ENCODE measurements around the gene INPP1.
"Not testable (repeated sequence)": the region's sequence is repeated elsewhere in the genome, so short reads cannot be mapped to it uniquely, and the experiment has no call there.

The INPP1 gene

GRCh38 chr2:190334479-190335224, 8.7 kb upstream of the INPP1 start:
- DNase-seq, result no peak

GRCh38 chr2:190335225-190335559, 8.2 kb upstream of the INPP1 start:
- DNase-seq, result no peak

GRCh38 chr2:190335584-190335983, 7.8 kb upstream of the INPP1 start:
- DNase-seq, result not testable (repeated sequence)

- no peak for DNase-seq
Observed at GRCh38 chr2:190336420-190336819, 7.0 kb upstream of the INPP1 start.

DNA sequence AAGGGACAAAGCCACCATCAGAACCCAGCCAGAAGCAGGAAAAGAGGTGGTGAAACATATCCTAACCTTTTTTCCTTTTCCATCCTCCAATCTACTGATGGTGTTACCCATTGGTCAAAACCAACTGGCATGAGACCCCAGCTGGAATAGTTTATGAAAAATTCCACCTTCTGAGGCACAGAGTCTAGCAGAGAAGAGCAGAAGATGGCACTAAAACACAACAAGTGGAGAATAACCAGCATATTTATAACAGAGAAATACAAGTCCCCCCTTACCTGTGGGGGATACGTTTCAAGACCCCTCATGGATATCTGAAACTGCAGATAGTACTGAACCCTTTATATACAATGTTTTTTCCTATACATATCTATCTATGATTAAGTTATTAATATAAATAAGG, 4.9 kb upstream of the INPP1 start:
- no peak for DNase-seq

GRCh38 chr2:190339394-190339793, 4.0 kb upstream of the INPP1 start:
- no peak for DNase-seq

GRCh38 chr2:190340369-190340768, 3.0 kb upstream of the INPP1 start:
- DNase-seq, result no peak

- no peak for DNase-seq
Observed at GRCh38 chr2:190342611-190343010, 778 bp upstream of the INPP1 start.

DNA sequence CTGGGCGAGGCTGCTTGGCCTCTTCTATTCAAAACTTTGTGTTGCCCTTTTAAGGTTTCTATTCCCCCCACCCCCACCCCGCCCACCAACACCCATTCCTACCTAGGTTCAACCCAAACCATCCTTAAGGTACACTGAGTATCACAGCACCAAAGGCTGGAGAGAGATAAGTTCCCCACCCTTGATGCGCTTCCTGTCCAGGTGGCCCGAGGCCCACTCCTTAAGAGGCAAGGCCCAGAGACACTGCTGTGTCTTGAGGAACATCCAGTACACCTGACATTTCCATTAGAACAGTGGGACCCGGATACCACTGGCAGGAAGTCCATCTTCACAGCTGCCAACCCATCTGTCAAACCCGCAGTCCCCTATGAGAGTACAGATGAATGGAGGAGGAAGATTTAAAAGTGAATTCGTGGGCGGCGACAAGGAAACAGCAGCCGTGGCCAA, 277 bp upstream of the INPP1 start:
- DNase-seq, result no peak

DNA sequence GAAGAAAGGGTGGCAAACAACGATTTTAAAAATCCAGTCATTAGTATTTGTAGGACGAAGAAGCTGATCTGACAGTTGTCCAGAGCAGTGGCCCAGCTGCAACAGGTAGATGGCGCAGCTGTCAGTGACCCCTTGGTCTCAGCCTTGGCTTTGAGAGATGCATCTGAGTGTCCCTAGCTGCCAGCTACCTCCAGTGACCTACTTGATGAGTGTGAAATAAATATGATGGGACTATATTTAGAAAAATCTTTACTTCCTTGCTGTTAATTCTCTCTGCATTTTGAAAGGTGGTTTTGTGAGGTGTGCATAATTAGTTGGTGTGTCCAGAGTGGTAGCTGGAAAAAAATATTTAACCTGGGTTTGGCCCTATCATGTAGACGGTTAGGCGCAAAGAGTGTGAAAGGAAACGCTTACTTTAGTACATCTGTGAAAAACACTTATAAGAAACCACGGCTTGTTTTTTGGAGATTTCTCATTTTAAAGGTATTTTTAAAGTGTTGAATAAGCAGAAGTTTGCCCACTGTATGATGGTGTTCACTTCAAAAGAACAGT, 963 bp downstream of the INPP1 start:
- peak; percentile 26 for DNase-seq

- DNase-seq, result no peak
Observed at GRCh38 chr2:190350371-190350770, 7.0 kb downstream of the INPP1 start.

DNA sequence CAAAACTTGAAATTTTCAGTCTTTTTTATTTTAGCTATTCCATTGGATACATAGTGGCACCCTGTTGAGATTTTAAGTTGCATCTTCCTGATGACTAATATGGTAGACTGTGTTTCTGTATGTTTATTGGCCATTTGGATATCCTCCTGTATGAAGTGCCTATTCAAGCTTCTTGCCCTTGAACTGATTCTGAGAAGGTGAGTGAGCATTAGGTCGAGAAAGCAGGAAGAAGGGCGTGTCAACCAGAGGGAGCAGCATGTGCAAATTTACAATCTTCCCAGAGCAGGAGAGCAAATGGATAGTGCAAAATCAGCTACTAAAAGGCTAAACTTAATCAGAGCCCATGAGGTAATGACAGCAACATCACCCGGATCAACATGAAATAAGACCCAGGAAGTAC, 8.6 kb downstream of the INPP1 start:
- no peak for DNase-seq

- DNase-seq, result no peak
Observed at GRCh38 chr2:190352668-190353536, 9.5 kb downstream of the INPP1 start.

- no peak for DNase-seq
Observed at GRCh38 chr2:190353537-190353899, 10.1 kb downstream of the INPP1 start.

DNA sequence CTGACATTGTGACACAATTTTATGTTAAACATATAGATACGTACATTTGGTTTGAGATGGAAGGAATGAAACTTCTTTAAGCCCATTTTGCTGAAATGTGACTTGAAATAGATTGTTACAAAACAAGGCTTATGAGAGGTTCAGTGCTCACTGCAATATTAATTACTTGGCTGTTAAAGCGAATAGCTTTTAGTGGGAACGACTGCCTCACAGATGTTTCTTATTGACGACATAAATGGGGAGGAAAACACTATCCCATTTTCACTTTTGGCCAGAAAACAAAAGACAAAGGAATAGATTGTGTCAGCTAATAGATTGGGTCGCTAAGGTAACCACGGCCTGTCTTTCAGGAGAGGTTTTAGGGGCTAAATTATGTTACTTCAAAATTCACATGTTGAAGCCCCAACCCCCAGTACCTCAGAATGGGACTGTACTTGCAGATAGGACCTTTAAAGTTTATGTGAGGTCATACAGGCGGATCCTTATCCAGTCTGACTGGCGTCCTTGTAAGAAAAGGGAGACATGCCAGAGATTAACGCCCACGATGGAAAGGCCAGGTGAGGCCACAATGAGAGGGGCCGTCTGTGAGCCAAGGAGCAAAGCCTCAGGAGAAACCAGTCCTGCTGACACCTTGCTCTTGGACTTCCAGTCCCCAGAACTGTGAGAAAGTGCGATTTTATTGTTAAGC, 10.8 kb downstream of the INPP1 start:
- DNase-seq, result no peak

DNA sequence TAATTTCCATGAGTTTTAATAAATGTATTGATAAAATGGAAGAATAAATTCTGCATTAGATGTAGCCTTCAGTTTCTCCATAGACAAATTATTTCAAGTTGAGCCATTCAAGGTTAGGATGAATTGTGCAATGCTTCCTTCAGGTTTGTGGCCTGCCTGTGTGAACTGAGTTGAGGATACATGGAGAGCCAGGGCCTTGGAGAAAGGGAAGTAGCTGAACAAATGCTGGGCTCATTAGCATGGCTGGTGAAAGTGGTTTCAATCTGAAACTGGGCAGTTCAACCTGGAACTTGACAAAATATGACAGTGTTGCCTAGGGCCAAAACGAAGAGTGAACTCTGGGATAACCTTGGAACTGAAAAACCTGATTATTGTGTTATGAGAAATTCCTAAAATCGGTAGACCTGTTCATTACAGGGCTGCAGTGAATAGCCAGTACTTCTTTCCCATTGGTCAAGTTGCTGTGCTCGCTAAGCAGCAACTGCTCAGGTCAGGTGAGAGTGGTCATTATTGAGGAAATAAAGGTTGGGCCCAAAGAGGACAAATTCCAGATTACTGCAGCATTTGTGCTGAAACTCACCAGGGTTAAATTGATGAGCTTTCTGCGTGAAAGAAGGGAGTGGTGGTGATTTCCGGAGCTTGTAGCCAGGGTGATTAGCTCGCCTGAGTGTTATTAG, 12.7 kb downstream of the INPP1 start:
- DNase-seq, result no peak

DNA sequence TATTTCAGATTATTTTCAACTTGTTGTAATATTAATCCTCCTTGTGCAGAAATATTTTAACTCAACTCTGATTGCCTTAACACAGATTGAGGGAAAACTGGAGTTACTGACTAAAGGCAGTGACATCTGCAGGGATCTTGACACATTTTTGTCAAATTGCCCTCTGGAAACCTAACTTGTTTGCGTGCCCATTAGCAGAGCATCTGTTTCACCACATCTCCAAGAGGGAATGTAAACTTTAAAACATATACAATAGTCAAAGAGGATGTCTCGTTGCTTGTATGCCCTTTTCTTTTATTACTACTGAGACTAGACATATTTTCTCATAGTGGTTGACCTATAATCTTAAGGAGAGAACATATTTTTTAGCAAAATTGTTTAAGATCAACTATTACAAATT, 14.2 kb downstream of the INPP1 start:
- no peak for DNase-seq

DNA sequence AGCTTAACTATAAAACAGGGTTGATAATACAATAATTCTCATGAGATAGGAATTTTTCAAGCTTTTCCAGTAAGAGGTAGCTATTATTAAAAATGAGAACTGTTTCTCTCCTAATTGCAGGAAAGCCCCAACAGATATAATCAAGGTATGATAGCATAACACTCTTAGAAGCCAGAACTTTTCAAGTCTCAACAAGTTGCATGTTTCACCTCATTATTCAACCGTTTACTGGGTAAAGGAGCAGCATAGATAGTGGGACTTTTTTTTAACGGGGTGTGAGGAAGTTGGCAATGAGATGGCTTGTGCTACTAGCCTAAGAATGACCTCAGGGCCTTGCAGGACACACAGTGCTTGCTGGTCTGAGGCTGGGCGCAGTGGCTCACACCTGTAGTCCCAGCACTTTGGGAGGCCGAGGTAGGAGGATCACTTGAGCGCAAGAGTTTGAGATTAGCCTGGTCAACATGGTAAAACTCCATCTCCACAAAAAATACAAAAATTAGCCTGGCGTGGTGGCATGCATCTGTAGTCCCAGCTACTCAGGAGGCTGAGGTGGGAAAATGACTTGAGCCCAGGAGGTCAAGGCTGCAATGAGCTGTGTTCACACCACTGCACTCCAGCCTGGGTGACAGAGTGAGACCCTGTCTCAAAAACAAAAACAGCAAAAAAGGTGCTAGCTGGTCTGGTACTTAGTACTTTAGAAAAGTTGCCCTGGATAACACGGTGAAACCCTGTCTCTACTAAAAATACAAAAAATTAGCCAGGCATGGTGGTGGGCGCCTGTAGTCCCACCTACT, 15.5 kb downstream of the INPP1 start:
- not testable (repeated sequence) for DNase-seq

- DNase-seq, result no peak
Observed at GRCh38 chr2:190360561-190360960, 17.2 kb downstream of the INPP1 start.

DNA sequence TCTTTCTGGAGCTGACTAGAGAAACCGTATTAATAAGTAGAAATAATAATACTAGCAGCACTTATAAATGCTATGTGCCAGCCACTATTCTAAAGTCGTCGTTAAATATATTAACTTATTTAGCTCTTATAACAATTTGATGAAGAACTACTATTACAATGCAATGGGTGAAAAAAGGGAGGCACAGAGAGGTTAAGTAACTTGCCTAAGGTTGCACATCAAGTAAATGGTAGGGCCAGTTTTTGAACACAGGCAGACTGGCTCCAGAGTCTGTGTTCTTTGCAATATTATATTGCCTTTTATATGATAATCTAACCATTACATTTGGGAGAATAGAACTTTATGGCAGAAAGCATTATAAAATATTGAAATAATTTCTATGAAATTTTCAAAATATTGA, 17.6 kb downstream of the INPP1 start:
- DNase-seq, result no peak

DNA sequence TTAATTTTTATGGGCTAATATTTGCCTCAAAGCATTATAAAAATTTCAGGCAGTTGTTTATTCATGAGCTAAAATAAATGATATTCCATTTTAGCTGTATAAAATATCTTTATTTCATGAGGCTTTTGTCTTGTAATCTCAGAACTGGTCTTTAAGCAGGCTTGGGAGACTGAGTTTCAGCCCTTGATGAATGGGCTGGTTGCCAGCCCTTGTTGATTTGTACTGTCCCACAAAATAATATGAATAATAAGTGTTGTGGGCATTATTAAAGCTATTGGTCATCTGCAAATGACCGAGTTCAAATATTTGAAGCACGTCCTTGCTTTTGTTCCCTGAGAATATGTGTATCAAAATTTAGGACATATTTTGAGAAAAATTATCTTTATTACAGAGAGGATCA, 18.2 kb downstream of the INPP1 start:
- DNase-seq, result no peak

DNA sequence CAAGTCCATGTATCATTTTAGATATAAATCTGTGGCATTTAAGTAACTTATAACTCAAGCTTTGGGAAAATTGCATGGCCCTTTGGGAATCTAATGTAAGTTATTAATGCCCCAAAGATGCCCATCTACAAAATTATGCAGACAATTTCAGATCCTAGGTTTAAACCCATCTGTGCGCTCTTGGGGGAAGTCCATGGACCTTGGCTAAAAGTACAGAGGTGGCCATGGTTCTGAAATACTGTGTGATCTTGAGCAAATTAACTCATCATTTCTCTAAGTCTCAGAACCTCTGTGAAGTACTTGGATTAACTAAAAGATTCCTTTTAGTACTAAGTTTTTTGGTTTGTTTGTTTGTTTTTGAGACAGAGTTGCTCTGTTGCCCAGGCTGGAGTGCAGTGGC, 19.5 kb downstream of the INPP1 start:
- DNase-seq, result no peak

Measured in DMS79 (cell line).